Ishikawa (cell line): Measurements from ENCODE around the gene WDR59.
A peak's percentile ranks its signal among the peaks of the same experiment; 100 is the strongest.

ENCODE experiments used
- CEBPB ChIP-seq: IDR thresholded peaks from 2 replicates; pipeline ENCODE4 v1.6.1; 2012
- CREB1 ChIP-seq: IDR thresholded peaks from 2 replicates; pipeline ENCODE4 v1.6.1; 2012; ENCODE audit warnings: low read depth
- EGR1 ChIP-seq: IDR thresholded peaks from 2 replicates; pipeline ENCODE4 v1.6.1; 2012
- EP300 ChIP-seq: IDR thresholded peaks from 2 replicates; pipeline ENCODE4 v1.6.1; 2012; ENCODE audit warnings: borderline replicate concordance
- FOXM1 ChIP-seq: IDR thresholded peaks from 2 replicates; pipeline ENCODE4 v1.6.1; 2012; ENCODE audit warnings: low read depth, borderline replicate concordance
- NFIC ChIP-seq: IDR thresholded peaks from 2 replicates; pipeline ENCODE4 v1.6.1; 2012
- RAD21 ChIP-seq: IDR thresholded peaks from 2 replicates; pipeline ENCODE4 v1.6.1; 2012; ENCODE audit warnings: low read depth
- TAF1 ChIP-seq: IDR thresholded peaks from 2 replicates; pipeline ENCODE4 v1.6.1; 2012; ENCODE audit warnings: low read depth, mild to moderate bottlenecking
- TCF12 ChIP-seq: IDR thresholded peaks from 2 replicates; pipeline ENCODE4 v1.6.1; 2012; ENCODE audit warnings: low read depth
- TEAD4 ChIP-seq: IDR thresholded peaks from 2 replicates; pipeline ENCODE4 v1.6.1; 2012
- YY1 ChIP-seq: IDR thresholded peaks from 2 replicates; pipeline ENCODE4 v1.6.1; 2012; ENCODE audit warnings: low read depth
- ZBTB7A ChIP-seq: IDR thresholded peaks from 2 replicates; pipeline ENCODE4 v1.6.1; 2012; ENCODE audit warnings: low read depth
- TF ChIP-seq, protein P1 (sequence below): IDR thresholded peaks from 2 replicates; pipeline ENCODE4 v1.6.1; 2012
- TF ChIP-seq, protein P2 (sequence below): IDR thresholded peaks from 2 replicates; pipeline ENCODE4 v1.6.1; 2012; ENCODE audit warnings: low read depth, mild to moderate bottlenecking
- TF ChIP-seq, protein P3 (sequence below): IDR thresholded peaks from 2 replicates; pipeline ENCODE4 v1.6.1; 2012

The WDR59 gene

DNA sequence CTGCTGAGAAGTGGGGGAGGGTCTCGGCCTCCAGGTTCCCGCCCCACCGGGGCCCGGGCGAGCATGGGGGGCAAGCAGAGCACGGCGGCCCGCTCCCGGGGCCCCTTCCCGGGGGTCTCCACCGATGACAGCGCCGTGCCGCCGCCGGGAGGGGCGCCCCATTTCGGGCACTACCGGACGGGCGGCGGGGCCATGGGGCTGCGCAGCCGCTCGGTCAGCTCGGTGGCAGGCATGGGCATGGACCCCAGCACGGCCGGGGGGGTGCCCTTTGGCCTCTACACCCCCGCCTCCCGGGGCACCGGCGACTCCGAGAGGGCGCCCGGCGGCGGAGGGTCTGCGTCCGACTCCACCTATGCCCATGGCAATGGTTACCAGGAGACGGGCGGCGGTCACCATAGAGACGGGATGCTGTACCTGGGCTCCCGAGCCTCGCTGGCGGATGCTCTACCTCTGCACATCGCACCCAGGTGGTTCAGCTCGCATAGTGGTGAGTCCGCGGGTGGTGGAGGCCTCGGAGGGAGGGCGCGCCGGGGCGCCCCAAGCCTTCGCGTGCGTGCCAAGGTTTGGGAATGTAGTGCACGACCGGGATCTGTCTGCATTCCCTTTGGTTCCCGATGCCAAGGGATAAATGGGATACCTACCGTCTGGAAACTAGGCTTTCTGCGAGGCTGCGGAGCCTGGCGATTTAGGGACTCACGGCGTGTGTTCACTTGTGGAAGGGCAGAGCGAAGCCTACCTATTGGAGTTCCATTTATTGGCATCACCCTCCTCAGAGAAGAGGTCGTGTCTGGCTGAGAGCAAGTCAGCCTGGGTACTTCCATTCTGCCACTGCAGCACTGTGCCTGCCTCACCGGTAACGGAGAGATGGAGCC lies 14.9 kb upstream of the WDR59 start:
- TF ChIP-seq TAF1 (no peak), EP300 (0 out of 2 replicates have a peak, but pooled peaks have one; percentile 18), RAD21 (no peak), ZBTB7A (peak; percentile 54; the same call in 1 of the 2 replicates)
- TF ChIP-seq, protein P1, sequence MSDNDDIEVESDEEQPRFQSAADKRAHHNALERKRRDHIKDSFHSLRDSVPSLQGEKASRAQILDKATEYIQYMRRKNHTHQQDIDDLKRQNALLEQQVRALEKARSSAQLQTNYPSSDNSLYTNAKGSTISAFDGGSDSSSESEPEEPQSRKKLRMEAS, result 0 out of 2 replicates have a peak, but pooled peaks have one; percentile 13

DNA sequence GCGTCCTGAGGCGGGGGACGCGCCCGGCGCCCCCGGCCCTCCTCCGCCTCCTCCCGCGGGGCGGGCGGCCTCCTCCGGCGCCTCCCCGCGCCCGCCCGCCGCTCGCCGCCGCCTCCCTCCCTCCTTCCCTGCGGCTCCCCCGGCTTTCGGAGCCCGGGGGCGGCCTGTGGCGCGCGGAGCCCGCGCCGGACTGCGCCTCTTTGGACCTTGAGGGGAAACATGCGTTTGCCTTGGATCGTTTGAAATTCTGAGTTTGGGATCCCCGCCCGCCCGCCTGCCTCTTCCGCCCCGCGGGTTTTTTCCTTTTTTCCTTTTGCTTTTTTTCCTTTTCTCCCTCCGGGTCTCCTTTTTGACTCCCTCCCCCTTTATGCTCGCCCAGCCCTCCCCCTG lies 14.3 kb upstream of the WDR59 start:
- no peak for TF ChIP-seq EGR1
- TF ChIP-seq TEAD4, result no peak
- TF ChIP-seq EP300, result no peak
- TF ChIP-seq, protein P2, sequence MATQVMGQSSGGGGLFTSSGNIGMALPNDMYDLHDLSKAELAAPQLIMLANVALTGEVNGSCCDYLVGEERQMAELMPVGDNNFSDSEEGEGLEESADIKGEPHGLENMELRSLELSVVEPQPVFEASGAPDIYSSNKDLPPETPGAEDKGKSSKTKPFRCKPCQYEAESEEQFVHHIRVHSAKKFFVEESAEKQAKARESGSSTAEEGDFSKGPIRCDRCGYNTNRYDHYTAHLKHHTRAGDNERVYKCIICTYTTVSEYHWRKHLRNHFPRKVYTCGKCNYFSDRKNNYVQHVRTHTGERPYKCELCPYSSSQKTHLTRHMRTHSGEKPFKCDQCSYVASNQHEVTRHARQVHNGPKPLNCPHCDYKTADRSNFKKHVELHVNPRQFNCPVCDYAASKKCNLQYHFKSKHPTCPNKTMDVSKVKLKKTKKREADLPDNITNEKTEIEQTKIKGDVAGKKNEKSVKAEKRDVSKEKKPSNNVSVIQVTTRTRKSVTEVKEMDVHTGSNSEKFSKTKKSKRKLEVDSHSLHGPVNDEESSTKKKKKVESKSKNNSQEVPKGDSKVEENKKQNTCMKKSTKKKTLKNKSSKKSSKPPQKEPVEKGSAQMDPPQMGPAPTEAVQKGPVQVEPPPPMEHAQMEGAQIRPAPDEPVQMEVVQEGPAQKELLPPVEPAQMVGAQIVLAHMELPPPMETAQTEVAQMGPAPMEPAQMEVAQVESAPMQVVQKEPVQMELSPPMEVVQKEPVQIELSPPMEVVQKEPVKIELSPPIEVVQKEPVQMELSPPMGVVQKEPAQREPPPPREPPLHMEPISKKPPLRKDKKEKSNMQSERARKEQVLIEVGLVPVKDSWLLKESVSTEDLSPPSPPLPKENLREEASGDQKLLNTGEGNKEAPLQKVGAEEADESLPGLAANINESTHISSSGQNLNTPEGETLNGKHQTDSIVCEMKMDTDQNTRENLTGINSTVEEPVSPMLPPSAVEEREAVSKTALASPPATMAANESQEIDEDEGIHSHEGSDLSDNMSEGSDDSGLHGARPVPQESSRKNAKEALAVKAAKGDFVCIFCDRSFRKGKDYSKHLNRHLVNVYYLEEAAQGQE, result no peak
- TF ChIP-seq CEBPB, result no peak
- TF ChIP-seq TAF1, result no peak
- TF ChIP-seq NFIC, result no peak
- TF ChIP-seq FOXM1, result no peak
- TF ChIP-seq, protein P1, result no peak

DNA sequence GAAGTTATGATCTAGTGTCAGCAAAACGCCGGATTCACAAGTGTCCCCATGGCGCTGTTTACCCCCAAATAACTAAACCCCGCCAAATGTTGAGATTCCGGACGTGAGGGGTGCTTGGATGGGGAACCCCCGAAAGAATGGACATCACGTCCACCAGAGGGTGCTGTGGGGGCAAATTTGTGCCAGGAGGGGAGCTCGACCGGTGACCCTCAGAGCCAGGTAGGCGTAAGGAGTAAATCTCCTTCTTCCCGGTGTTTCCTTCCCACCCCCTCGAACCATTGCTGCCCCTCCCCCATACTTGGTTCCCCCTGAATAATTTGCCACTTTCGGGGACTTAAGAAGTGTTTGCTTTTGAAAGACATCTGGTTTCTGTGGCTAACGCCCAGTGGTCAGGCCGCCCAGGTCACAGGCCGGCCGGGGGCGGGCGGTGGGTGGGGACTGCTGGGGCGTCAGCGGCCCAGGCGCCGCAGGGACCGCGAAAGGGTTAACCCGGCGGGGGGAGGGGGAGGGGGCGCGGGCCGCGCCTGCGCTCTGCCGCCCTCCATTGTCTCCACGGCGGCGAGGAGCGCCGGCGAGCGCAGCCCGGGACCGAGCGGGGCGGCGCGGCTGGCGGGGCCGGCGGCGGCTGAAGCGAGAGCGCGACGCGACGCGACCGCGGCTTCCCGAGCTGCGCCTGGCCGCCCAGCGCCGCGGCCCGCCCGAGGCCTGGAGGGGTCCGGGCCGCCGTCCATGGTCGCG lies 13.7 kb upstream of the WDR59 start, which contains the start of gene ZNRF1:
TSS of gene ZNRF1 (plus strand) at position 544 of the 738 bp plus-strand sequence. CDS start 648 bp downstream, outside the sequence.
- TF ChIP-seq, protein P2, result no peak
- TF ChIP-seq NFIC (no peak), FOXM1 (no peak), CEBPB (no peak), YY1 (no peak), CREB1 (no peak), ZBTB7A (peak; percentile 77; the same call in 1 of the 2 replicates), EGR1 (peak; percentile 70; the same call in 1 of the 2 replicates), EP300 (0 out of 2 replicates have a peak, but pooled peaks have one; percentile 10), RAD21 (peak; percentile 89), TAF1 (peak; percentile 39; the same call in 1 of the 2 replicates)
- TF ChIP-seq, protein P3, sequence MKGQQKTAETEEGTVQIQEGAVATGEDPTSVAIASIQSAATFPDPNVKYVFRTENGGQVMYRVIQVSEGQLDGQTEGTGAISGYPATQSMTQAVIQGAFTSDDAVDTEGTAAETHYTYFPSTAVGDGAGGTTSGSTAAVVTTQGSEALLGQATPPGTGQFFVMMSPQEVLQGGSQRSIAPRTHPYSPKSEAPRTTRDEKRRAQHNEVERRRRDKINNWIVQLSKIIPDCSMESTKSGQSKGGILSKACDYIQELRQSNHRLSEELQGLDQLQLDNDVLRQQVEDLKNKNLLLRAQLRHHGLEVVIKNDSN, result no peak

DNA sequence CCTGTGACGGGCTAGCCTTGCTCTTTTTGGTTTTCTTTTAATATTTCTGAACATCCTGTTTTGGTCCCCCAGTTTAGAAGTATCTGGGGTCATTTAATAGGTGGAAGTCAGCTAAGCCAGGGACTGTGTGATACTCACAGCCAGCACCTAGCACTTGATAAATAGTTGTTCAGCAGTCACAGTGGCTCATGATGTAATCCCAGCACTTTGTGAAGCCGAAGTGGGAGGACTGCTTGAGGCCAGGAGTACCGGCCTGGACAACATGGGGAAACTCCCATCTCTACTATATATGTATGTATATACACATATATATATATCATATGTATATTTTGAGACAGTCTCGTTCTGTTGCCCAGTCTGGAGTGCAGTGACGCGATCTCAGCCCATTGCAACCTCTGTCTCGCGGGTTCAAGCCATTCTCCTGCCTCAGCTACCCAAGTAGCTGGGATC lies 12.1 kb upstream of the WDR59 start:
- TF ChIP-seq CEBPB, result no peak
- no peak for TF ChIP-seq FOXM1
- TF ChIP-seq NFIC, result no peak
- TF ChIP-seq RAD21, result no peak
- no peak for TF ChIP-seq ZBTB7A
- TF ChIP-seq EGR1, result no peak
- TF ChIP-seq, protein P1, result no peak
- TF ChIP-seq TCF12, result no peak
- no peak for TF ChIP-seq CREB1
- TF ChIP-seq EP300, result no peak
- TF ChIP-seq, protein P3, result no peak
- no peak for TF ChIP-seq YY1
- no peak for TF ChIP-seq TAF1
- TF ChIP-seq, protein P2, result no peak
- no peak for TF ChIP-seq TEAD4
